K562 (cell line): ENCODE measurements around the gene TRMT2B. TPM values are rescaled to one million over a fixed set of nuclear protein-coding genes. Genes with fewer than 3 reads are reported as not detected.
A peak's percentile ranks its signal among the peaks of the same experiment; 100 is the strongest.

Source experiments
- ATAC-seq: fragments of 200-7000 bp; cut with Tn5 transposase; 3 replicates; pipeline ENCODE4 v1.9.1; 2020; ENCODE audit warnings: moderate library complexity
- BruUV-seq: library from RNA; stranded (reverse); fragments of 400-500 nt; replicated peaks from 2 replicates; lab custom pipeline; 2021; lab: Mats Ljungman, UMichigan
- CTCF ChIA-PET: fragments of 300-600 bp; formaldehyde crosslinking; extraction: SDS; loops from one replicate; lab custom pipeline; 2021; ENCODE audit warnings: low intra/inter-chr PET ratio; lab: Yijun Ruan, JAX
- POLR2A ChIA-PET: fragments of 300-600, 350-650 bp; sonication (Branson Sonifier 250); formaldehyde crosslinking; extraction: SDS; loops from one replicate; lab custom pipeline; 2021; ENCODE audit warnings: antibody characterized with exemption, inconsistent platforms; lab: Yijun Ruan, JAX
- DNase-seq, 4 experiments: peaks; one replicate each; pipeline versions ENCODE4 v3.0.0 to v3.0.0-alpha.2; 2011 to 2018; ENCODE audit warnings: low spot score in 3 of 4, mixed read lengths in 3 of 4; ENCODE audit errors: extremely low read depth in 1 of 4
- FAIRE-seq: peaks from 2 replicates; lab custom pipeline; 2011; peaks lifted over from hg19 to GRCh38; lab: Jason Lieb, UNC
- H2AFZ ChIP-seq: 2 replicates; pipeline ENCODE4 v1.6.0; 2011; ENCODE audit warnings: low read depth, low read length, control low read depth, inconsistent platforms
- H3K27ac ChIP-seq: fragments of 200-600 bp; 3 replicates; pipeline ENCODE4 v1.8.0; 2011; ENCODE audit warnings: low read depth, mild to moderate bottlenecking, control low read depth, inconsistent platforms, low read length, moderate library complexity, mixed read lengths; ENCODE audit errors: extremely low read depth
- H3K27me3 ChIP-seq, 2 experiments: fragments of 300-600 bp in 1 of 2; 2 replicates in 1 of 2; 3 replicates in 1 of 2; pipeline versions ENCODE4 v1.6.0 to v1.8.0; 2011; ENCODE audit warnings: inconsistent platforms in 2 of 2, low read length in 2 of 2, mild to moderate bottlenecking in 1 of 2, mixed read lengths in 1 of 2, moderate library complexity in 1 of 2; ENCODE audit not compliant: control insufficient read depth in 2 of 2, insufficient read depth in 2 of 2
- H3K36me3 ChIP-seq: fragments of 300-600 bp; 3 replicates; pipeline ENCODE4 v1.8.0; 2011; ENCODE audit warnings: mild to moderate bottlenecking, low read length, inconsistent platforms; ENCODE audit not compliant: control insufficient read depth, insufficient read depth
- H3K4me1 ChIP-seq, 2 experiments: fragments of 200-600 bp in 1 of 2; replicated peaks in 1 of 2; 2 replicates in 1 of 2; 3 replicates in 1 of 2; pipeline versions ENCODE4 v1.5.1 to v1.8.0; 2011; ENCODE audit warnings: inconsistent platforms in 2 of 2, low read length in 2 of 2, mild to moderate bottlenecking in 1 of 2, mixed read lengths in 1 of 2, moderate library complexity in 1 of 2; ENCODE audit not compliant: control insufficient read depth in 2 of 2, insufficient read depth in 2 of 2
- H3K4me2 ChIP-seq: 2 replicates; pipeline ENCODE4 v1.6.1; 2011; ENCODE audit warnings: low read length, control low read depth, inconsistent platforms, mixed read lengths; ENCODE audit not compliant: insufficient read depth
- H3K4me3 ChIP-seq: fragments of 200-600 bp; sonication (generic), shearing (Covaris generic); 2 replicates; pipeline ENCODE4 v1.5.1; 2016; ENCODE audit warnings: control low read depth, inconsistent platforms
- H3K79me2 ChIP-seq: fragments of 200-600 bp; 3 replicates; pipeline ENCODE4 v1.8.0; 2011; ENCODE audit warnings: low read length, inconsistent platforms; ENCODE audit not compliant: control insufficient read depth, insufficient read depth
- H3K9ac ChIP-seq, 2 experiments: 2 replicates each; pipeline versions ENCODE4 v1.6.0 to v1.6.1; 2011; ENCODE audit warnings: low read depth in 2 of 2, low read length in 2 of 2, control low read depth in 1 of 2, inconsistent platforms in 1 of 2, mild to moderate bottlenecking in 1 of 2, mixed read lengths in 1 of 2; ENCODE audit not compliant: insufficient read depth in 1 of 2
- H3K9me1 ChIP-seq: one replicate; pipeline ENCODE4 v1.6.0; 2011; ENCODE audit warnings: inconsistent platforms, mild to moderate bottlenecking, low read length, moderate library complexity; ENCODE audit not compliant: control insufficient read depth, insufficient read depth
- H3K9me3 ChIP-seq: replicated peaks from 2 replicates; pipeline ENCODE4 v1.5.1; 2011; ENCODE audit warnings: low read depth, low read length, inconsistent platforms; ENCODE audit not compliant: control insufficient read depth, insufficient read depth
- H4K20me1 ChIP-seq: replicated peaks from 2 replicates; pipeline ENCODE4 v1.6.1; 2011; ENCODE audit warnings: low read length, inconsistent platforms, mixed read lengths; ENCODE audit not compliant: control insufficient read depth, insufficient read depth
- C11orf30 ChIP-seq: fragments of 450-650 bp; IDR thresholded peaks from 2 replicates; pipeline ENCODE4 v1.6.1; 2016; ENCODE audit warnings: low read depth, mild to moderate bottlenecking
- EP400 ChIP-seq: fragments of 450-650 bp; IDR thresholded peaks from 2 replicates; pipeline ENCODE4 v1.6.1; 2017; ENCODE audit warnings: antibody characterized with exemption, mild to moderate bottlenecking, moderate library complexity
- HMGN3 ChIP-seq: IDR thresholded peaks from 2 replicates; pipeline ENCODE4 v1.6.1; 2011; ENCODE audit warnings: borderline replicate concordance, low read depth, mild to moderate bottlenecking, mixed read lengths, low read length; ENCODE audit not compliant: insufficient read length; ENCODE audit errors: extremely low read depth
- HOXB6 ChIP-seq: fragments of 250-450 bp; sonication (Bioruptor Pico); IDR thresholded peaks from 2 replicates; pipeline ENCODE4 v1.5.1; 2022; ENCODE audit warnings: mild to moderate bottlenecking, borderline replicate concordance
- ILK ChIP-seq: fragments of 450-650 bp; IDR thresholded peaks from 2 replicates; pipeline ENCODE4 v1.6.1; 2016; ENCODE audit warnings: missing genetic modification characterization, low read depth, mild to moderate bottlenecking, missing compliant biosample characterization, moderate library complexity, borderline replicate concordance
- KDM5B ChIP-seq: fragments of 200-600 bp; sonication (generic); IDR thresholded peaks from 2 replicates; pipeline ENCODE4 v1.6.1; 2012; ENCODE audit warnings: low read depth, mild to moderate bottlenecking, moderate library complexity, low read length, control low read depth, inconsistent platforms; ENCODE audit not compliant: insufficient replicate concordance
- MCM3 ChIP-seq: fragments of 450-650 bp; IDR thresholded peaks from 2 replicates; pipeline ENCODE4 v1.6.1; 2016
- MTF1 ChIP-seq: fragments of 250-450 bp; sonication (Bioruptor Pico); IDR thresholded peaks from 2 replicates; pipeline ENCODE4 v1.9.0; 2021; ENCODE audit warnings: moderate library complexity, mild to moderate bottlenecking, inconsistent platforms, borderline replicate concordance
- NUFIP1 ChIP-seq: fragments of 450-650 bp; IDR thresholded peaks from 2 replicates; pipeline ENCODE4 v1.6.1; 2018; ENCODE audit not compliant: partially characterized antibody
- SPI1 ChIP-seq: IDR thresholded peaks from 2 replicates; pipeline ENCODE4 v1.6.1; 2011; ENCODE audit warnings: low read depth, low read length, control low read depth, borderline replicate concordance
- TAF15 ChIP-seq: fragments of 200-400 bp; formaldehyde crosslinking; IDR thresholded peaks from 2 replicates; pipeline ENCODE4 v1.6.1; 2017; ENCODE audit warnings: mild to moderate bottlenecking, low read depth, low read length, moderate library complexity
- ZBTB7A ChIP-seq: IDR thresholded peaks from 2 replicates; pipeline ENCODE4 v1.6.1; 2011; ENCODE audit warnings: low read depth, mild to moderate bottlenecking, low read length, moderate library complexity, borderline replicate concordance; ENCODE audit not compliant: control insufficient read depth
- ZNF707 ChIP-seq: fragments of 250-450 bp; sonication (Bioruptor Pico); conservative IDR thresholded peaks from 2 replicates; pipeline ENCODE4 v1.8.0; 2022; ENCODE audit warnings: inconsistent platforms, mild to moderate bottlenecking, moderate library complexity
- WGBS: fragments of 100-300 bp; shearing (Covaris generic); methylation state at CpG from one replicate; pipeline ENCODE4 v1.1.6; 2016; ENCODE audit warnings: low coverage, mixed read lengths; ENCODE audit not compliant: insufficient coverage; ENCODE audit errors: missing lambda C conversion rate; 5-methylcytosine and 5-hydroxymethylcytosine counted together
- in situ Hi-C: fragments of 300-500 bp; cut with MboI; formaldehyde crosslinking; loops from 4 replicates; pipeline ENCODE4 v1.15.0; 2018; ENCODE audit warnings: inconsistent platforms, mixed read lengths
- intact Hi-C: fragments of 100-400 bp; cut with micrococcal nuclease; formaldehyde crosslinking; loops from 2 replicates; pipeline ENCODE4 v1.14.2; 2022
- polyA plus RNA-seq, 8 experiments: library from polyadenylated mRNA; depleted of rRNA in 4 of 8; stranded (reverse) in 5 of 8; unstranded in 3 of 8; fragments of >200 nt; fragmentation: Nextera tagmentation in 2 of 8; fragmentation: Illumina TruSeq in 1 of 8; extraction: Ambion mirVana in 2 of 8; extraction: Trizol in 1 of 8; gene quantifications; 2 replicates each; pipeline versions ENCODE4 v1.2.1 to v1.2.3, GENCODE V29; 2011 to 2014; ENCODE audit warnings: inconsistent platforms in 1 of 8, missing spikeins in 1 of 8
- total RNA-seq, 7 experiments: library from RNA; depleted of rRNA in 6 of 7; stranded (reverse); fragments of >200 nt in 6 of 7; fragmentation: Illumina TruSeq in 2 of 7; extraction: Trizol in 2 of 7; gene quantifications; 2 replicates each; pipeline versions ENCODE4 v1.2.1 to v1.2.3, GENCODE V29; 2011 to 2021; ENCODE audit warnings: low replicate concordance in 1 of 7
- TF ChIP-seq, protein P1 (sequence below): conservative IDR thresholded peaks from 2 replicates; pipeline ENCODE4 v1.6.1; 2011; ENCODE audit warnings: low read depth, mild to moderate bottlenecking, low read length; ENCODE audit not compliant: control insufficient read depth
- TF ChIP-seq, protein P2 (sequence below), 2 experiments: fragments of 450-650 bp; conservative IDR thresholded peaks; 2 replicates each; pipeline ENCODE4 v1.6.1; 2017; ENCODE audit warnings: mild to moderate bottlenecking in 2 of 2, moderate library complexity in 2 of 2
- TF ChIP-seq, protein P3 (sequence below): fragments of 450-650 bp; formaldehyde crosslinking; IDR thresholded peaks from 2 replicates; pipeline ENCODE4 v1.4.0; 2022; ENCODE audit warnings: missing genetic modification characterization

Gene TRMT2B
- total and polyA plus RNA-seq, 9 of the 15 experiments (the other 6 are each of a cell fraction or from before 2014, with no cell fraction given) = 3.9 to 23.4 (median 18.1) TPM

DNA sequence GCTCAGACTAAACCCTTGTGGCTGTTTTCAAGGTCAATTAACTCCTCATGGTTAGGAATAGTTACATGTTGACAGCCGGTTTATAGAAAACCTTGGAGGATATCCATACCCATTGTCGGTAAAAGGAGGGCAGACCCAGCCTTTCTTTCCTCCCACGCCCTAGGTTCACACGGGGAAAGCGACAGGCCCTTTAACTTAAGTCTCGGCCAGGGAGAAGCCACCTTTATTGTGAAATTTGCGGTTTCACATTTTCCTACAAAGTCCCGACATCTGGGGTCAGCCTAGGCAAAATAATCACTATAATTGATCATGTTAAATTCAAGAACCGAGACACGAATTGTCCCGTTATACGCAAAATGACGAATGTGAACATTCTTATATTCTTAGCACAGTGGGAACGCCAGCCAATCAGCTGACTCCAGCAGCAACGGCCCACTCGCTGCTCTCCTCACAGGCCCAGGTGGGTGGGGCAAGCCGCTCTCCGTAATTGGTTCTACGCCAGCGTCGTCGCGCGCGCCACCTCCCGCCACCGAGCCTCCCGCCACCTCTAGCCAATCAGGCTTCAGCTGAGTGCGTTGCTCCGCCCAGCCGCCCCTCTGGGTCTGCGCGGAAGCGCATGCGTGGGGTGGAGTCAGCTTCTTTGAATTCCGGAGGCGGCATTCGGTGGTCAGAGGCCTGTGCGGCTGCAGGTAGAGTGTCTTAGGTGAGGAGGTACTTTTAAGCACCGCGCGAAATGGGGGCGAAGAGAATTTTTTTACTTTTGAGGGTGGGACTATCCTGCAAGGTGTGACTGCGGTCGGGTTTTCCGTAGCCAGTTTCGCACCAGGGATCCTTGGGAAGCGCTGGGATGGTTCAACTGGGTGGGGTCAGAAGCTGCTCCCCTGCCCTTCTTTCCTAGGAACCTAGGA lies 45.9 kb upstream of the TRMT2B start, which contains the start of gene CENPI:
CENPI (plus strand) TSS at position 659 of the 908 bp plus-strand sequence. CDS start 2,867 bp downstream, outside the sequence.
- Histone ChIP-seq H3K27me3 (no peaks in the 10 kb centered on the region), H3K9me3 (no peaks in the 10 kb centered on the region), H3K4me3 (peak within 1 kb of the TSS; percentile 56), H3K27ac (peak within 1 kb of the TSS; percentile 79), H3K4me1 (no peaks in the 10 kb centered on the region; a peak in 1 of 5 replicates), H3K36me3 (peaks cover 19% of the 10 kb centered on the region; the same call in 2 of the 3 replicates), H2AFZ (peak within 1 kb of the TSS; percentile 97), H3K79me2 (peaks cover 13% of the 10 kb centered on the region; the same call in 2 of the 3 replicates), H4K20me1 (no peaks in the 10 kb centered on the region), H3K9me1 (no peaks in the 10 kb centered on the region), H3K9ac (peak within 1 kb of the TSS; percentile 76 to 87), H3K4me2 (peak within 1 kb of the TSS; percentile 88)
- intact Hi-C loops = loop anchor here (5.0 kb wide), 2 partner anchors 45 to 95 kb away; partner anchors contain the start of gene TRMT2B
- ChIA-PET CTCF (no interaction called here), POLR2A (interaction anchor here (0.6 to 0.9 kb wide), 5 partner anchors 11 to 127 kb away, joined by 3 read pairs; no protein-coding TSS in a partner anchor)
- no TSS peak for BruUV-seq
- 1% methylated on average over 43 of the region's 48 CpGs for WGBS
- in situ Hi-C loops = no loop called here
- DNase-seq (peak; percentile 95 to 99 (median 98)), ATAC-seq (peak; percentile 100), FAIRE-seq (peak; percentile 98)
- TF ChIP-seq ZNF707 (CRISPR knock-in tag) (no peak), HMGN3 (peak; percentile 68), EP400 (peak; percentile 66), ILK (tag) (no peak), KDM5B (peak; percentile 64), MCM3 (no peak), ZBTB7A (no peak), C11orf30 (peak; percentile 54; the same call in 1 of the 2 replicates), HOXB6 (CRISPR knock-in tag) (no peak), NUFIP1 (no peak), TAF15 (no peak), MTF1 (no peak), SPI1 (no peak)
- TF ChIP-seq, protein P1, sequence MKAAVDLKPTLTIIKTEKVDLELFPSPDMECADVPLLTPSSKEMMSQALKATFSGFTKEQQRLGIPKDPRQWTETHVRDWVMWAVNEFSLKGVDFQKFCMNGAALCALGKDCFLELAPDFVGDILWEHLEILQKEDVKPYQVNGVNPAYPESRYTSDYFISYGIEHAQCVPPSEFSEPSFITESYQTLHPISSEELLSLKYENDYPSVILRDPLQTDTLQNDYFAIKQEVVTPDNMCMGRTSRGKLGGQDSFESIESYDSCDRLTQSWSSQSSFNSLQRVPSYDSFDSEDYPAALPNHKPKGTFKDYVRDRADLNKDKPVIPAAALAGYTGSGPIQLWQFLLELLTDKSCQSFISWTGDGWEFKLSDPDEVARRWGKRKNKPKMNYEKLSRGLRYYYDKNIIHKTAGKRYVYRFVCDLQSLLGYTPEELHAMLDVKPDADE = no peak
- TF ChIP-seq, protein P2, sequence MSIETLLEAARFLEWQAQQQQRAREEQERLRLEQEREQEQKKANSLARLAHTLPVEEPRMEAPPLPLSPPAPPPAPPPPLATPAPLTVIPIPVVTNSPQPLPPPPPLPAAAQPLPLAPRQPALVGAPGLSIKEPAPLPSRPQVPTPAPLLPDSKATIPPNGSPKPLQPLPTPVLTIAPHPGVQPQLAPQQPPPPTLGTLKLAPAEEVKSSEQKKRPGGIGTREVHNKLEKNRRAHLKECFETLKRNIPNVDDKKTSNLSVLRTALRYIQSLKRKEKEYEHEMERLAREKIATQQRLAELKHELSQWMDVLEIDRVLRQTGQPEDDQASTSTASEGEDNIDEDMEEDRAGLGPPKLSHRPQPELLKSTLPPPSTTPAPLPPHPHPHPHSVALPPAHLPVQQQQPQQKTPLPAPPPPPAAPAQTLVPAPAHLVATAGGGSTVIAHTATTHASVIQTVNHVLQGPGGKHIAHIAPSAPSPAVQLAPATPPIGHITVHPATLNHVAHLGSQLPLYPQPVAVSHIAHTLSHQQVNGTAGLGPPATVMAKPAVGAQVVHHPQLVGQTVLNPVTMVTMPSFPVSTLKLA (conservative IDR thresholded peaks at IDR 0.05) = peak; percentile 22 to 78; a peak in 2 of 4 replicates
- TF ChIP-seq, protein P3, sequence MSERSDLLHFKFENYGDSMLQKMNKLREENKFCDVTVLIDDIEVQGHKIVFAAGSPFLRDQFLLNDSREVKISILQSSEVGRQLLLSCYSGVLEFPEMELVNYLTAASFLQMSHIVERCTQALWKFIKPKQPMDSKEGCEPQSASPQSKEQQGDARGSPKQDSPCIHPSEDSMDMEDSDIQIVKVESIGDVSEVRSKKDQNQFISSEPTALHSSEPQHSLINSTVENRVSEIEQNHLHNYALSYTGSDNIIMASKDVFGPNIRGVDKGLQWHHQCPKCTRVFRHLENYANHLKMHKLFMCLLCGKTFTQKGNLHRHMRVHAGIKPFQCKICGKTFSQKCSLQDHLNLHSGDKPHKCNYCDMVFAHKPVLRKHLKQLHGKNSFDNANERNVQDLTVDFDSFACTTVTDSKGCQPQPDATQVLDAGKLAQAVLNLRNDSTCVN (CRISPR knock-in tag) = no peak
